HCT116 (cell line): Measurements from ENCODE around the gene A2M.

Experiments
- CEBPB ChIP-seq: IDR thresholded peaks from 2 replicates; pipeline ENCODE4 v1.6.1; 2012; ENCODE audit warnings: low read depth
- CTCF ChIP-seq, 3 experiments: fragments of 200-600 bp in 1 of 3; sonication (generic) in 1 of 3; IDR thresholded peaks in 2 of 3; conservative IDR thresholded peaks in 1 of 3; 2 replicates each; pipeline ENCODE4 v1.5.1; 2012 to 2017; ENCODE audit warnings: low read depth in 2 of 3, low read length in 2 of 3, antibody characterized with exemption in 1 of 3, borderline replicate concordance in 1 of 3, control low read depth in 1 of 3, mild to moderate bottlenecking in 1 of 3, mixed read lengths in 1 of 3, mixed run types in 1 of 3, moderate library complexity in 1 of 3; ENCODE audit not compliant: insufficient read depth in 1 of 3
- ELF1 ChIP-seq: IDR thresholded peaks from 2 replicates; pipeline ENCODE4 v1.6.1; 2012; ENCODE audit warnings: low read depth, borderline replicate concordance
- EZH2 ChIP-seq: fragments of 200-600 bp; sonication (generic); IDR thresholded peaks from 2 replicates; pipeline ENCODE4 v1.6.1; 2017; ENCODE audit warnings: antibody characterized with exemption, mixed run types
- POLR2A ChIP-seq: IDR thresholded peaks from 2 replicates; pipeline ENCODE4 v1.7.0; 2011; ENCODE audit warnings: borderline replicate concordance; ENCODE audit not compliant: insufficient read depth, insufficient read length; ENCODE audit errors: extremely low read depth
- POLR2AphosphoS5 ChIP-seq: IDR thresholded peaks from 2 replicates; pipeline ENCODE4 v1.6.1; 2011; ENCODE audit warnings: mild to moderate bottlenecking, low read depth, low read length, moderate library complexity
- RAD21 ChIP-seq: IDR thresholded peaks from 2 replicates; pipeline ENCODE4 v1.6.1; 2012; ENCODE audit warnings: low read depth, mild to moderate bottlenecking
- SIN3A ChIP-seq: IDR thresholded peaks from 2 replicates; pipeline ENCODE4 v1.6.1; 2012; ENCODE audit warnings: low read depth
- SRF ChIP-seq: IDR thresholded peaks from 2 replicates; pipeline ENCODE4 v1.6.1; 2012; ENCODE audit warnings: low read depth
- TCF7L2 ChIP-seq: IDR thresholded peaks from 2 replicates; pipeline ENCODE4 v1.7.0; 2011; ENCODE audit warnings: borderline replicate concordance, inconsistent platforms; ENCODE audit not compliant: insufficient read depth, insufficient read length; ENCODE audit errors: extremely low read depth
- ZNF274 ChIP-seq: fragments of 200-500 bp; sonication (Bioruptor generic); IDR thresholded peaks from 2 replicates; pipeline ENCODE4 v1.6.1; 2014; ENCODE audit warnings: mild to moderate bottlenecking, low read depth, low read length, inconsistent platforms
- TF ChIP-seq, protein P1 (sequence below): IDR thresholded peaks from 2 replicates; pipeline ENCODE4 v1.6.1; 2012; ENCODE audit warnings: low read depth

DNA sequence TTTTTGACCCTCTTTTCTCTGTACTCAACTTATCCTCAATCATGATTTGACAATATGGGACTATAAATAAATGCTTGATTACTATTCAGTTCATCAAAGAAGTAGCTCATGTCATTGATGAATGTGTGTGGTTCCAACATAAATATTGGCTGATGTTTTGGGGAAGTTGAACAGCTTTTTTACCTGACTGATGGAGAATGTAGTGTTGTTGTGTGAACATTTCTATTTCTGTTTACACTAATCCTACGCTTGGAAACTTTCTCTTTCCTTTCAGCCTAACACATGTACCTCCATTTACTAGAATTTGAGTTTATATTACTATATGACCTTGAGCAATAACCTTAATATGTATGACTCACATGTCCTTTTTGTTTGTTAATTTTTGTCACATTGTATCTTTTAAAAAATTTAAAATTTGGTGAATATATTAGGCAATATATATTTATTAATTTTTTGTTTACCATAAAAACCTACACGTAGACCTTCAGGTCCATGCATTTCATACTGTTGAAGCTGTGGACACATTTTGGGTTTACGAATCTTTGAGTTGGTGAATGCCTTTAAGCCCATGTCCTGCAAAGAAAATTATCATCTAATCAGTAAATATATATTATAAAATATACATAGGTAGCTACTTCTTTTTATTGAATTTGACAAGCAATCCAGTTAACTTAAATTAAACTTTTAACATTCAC is 21.1 kb downstream of the A2M start:
- no peak for TF ChIP-seq POLR2A
- no peak for TF ChIP-seq CEBPB
- TF ChIP-seq CTCF (IDR thresholded peaks at IDR 0.05 in 2 of 3, conservative IDR thresholded peaks at IDR 0.05 in 1 of 3; ENCODE audit: borderline replicate concordance in 1 of 3, insufficient read depth in 1 of 3, low read depth in 2 of 3, low read length in 2 of 3) = no peak
- TF ChIP-seq SRF = no peak
- no peak for TF ChIP-seq RAD21
- TF ChIP-seq POLR2AphosphoS5 = no peak
- no peak for TF ChIP-seq TCF7L2
- TF ChIP-seq SIN3A = no peak
- TF ChIP-seq, protein P1, sequence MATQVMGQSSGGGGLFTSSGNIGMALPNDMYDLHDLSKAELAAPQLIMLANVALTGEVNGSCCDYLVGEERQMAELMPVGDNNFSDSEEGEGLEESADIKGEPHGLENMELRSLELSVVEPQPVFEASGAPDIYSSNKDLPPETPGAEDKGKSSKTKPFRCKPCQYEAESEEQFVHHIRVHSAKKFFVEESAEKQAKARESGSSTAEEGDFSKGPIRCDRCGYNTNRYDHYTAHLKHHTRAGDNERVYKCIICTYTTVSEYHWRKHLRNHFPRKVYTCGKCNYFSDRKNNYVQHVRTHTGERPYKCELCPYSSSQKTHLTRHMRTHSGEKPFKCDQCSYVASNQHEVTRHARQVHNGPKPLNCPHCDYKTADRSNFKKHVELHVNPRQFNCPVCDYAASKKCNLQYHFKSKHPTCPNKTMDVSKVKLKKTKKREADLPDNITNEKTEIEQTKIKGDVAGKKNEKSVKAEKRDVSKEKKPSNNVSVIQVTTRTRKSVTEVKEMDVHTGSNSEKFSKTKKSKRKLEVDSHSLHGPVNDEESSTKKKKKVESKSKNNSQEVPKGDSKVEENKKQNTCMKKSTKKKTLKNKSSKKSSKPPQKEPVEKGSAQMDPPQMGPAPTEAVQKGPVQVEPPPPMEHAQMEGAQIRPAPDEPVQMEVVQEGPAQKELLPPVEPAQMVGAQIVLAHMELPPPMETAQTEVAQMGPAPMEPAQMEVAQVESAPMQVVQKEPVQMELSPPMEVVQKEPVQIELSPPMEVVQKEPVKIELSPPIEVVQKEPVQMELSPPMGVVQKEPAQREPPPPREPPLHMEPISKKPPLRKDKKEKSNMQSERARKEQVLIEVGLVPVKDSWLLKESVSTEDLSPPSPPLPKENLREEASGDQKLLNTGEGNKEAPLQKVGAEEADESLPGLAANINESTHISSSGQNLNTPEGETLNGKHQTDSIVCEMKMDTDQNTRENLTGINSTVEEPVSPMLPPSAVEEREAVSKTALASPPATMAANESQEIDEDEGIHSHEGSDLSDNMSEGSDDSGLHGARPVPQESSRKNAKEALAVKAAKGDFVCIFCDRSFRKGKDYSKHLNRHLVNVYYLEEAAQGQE = no peak
- TF ChIP-seq EZH2 = no peak
- TF ChIP-seq ELF1 = no peak
- TF ChIP-seq ZNF274 = no peak
